Tibial nerve (tissue), 4 donors: ENCODE measurements around the gene MEIOB. TPM values are rescaled to one million over a fixed set of nuclear protein-coding genes. Genes with fewer than 3 reads are reported as not detected.

Experiments
- DNase-seq, 2 donors: peaks; one replicate each; pipeline ENCODE4 v3.0.0-alpha.2; 2019; ENCODE audit warnings: low spot score in 2 of 2
- H3K27ac ChIP-seq, 4 donors: fragments of 200-600 bp; sonication (generic) in 3 of 4; one replicate each; pipeline ENCODE4 v1.5.1; 2017 to 2019; ENCODE audit warnings: mild to moderate bottlenecking in 1 of 4
- H3K27me3 ChIP-seq, 2 donors: fragments of 200-600 bp; sonication (generic) in 1 of 2; one replicate each; pipeline versions ENCODE4 v1.5.1 to v1.6.0; 2017 to 2019
- H3K36me3 ChIP-seq, 3 donors: fragments of 200-600 bp; sonication (generic); one replicate each; pipeline ENCODE4 v1.5.1; 2018 to 2019
- H3K4me1 ChIP-seq, 4 donors: fragments of 200-600 bp; sonication (generic) in 3 of 4; one replicate each; pipeline ENCODE4 v1.5.1; 2017 to 2019
- H3K4me3 ChIP-seq, 4 donors: fragments of 200-600 bp; sonication (generic) in 3 of 4; one replicate each; pipeline ENCODE4 v1.5.1; 2017 to 2019; ENCODE audit warnings: mild to moderate bottlenecking in 1 of 4, moderate library complexity in 1 of 4
- H3K9me3 ChIP-seq, 4 donors: fragments of 200-600 bp; sonication (generic) in 3 of 4; one replicate each; pipeline ENCODE4 v1.5.1; 2017 to 2019
- CTCF ChIP-seq, 5 experiments: fragments of 200-600 bp in 3 of 5; fragments of 450-650 bp in 2 of 5; sonication (generic) in 3 of 5; IDR thresholded peaks; one replicate each; pipeline ENCODE4 v1.5.1; 2016 to 2019; ENCODE audit warnings: antibody characterized with exemption in 5 of 5, mild to moderate bottlenecking in 3 of 5, moderate library complexity in 2 of 5
- EP300 ChIP-seq, 2 donors: sonication (generic); formaldehyde crosslinking; IDR thresholded peaks; one replicate each; pipeline ENCODE4 v1.6.1; 2017; ENCODE audit warnings: antibody characterized with exemption in 2 of 2, mild to moderate bottlenecking in 1 of 2
- POLR2A ChIP-seq, 2 donors: fragments of 450-650 bp; IDR thresholded peaks; one replicate each; pipeline ENCODE4 v1.6.1; 2017; ENCODE audit warnings: antibody characterized with exemption in 2 of 2, mild to moderate bottlenecking in 2 of 2, moderate library complexity in 2 of 2
- WGBS, 2 donors: methylation state at CpG; one replicate each; pipeline ENCODE4 v1.1.5; 2018; 5-methylcytosine and 5-hydroxymethylcytosine counted together
- total RNA-seq, 4 donors: library from RNA; depleted of rRNA; stranded (reverse); fragments of >200 nt; gene quantifications; one replicate each; pipeline ENCODE4 v1.1.0, GENCODE V29; 2016

MEIOB gene
- total RNA-seq, 4 donors from 2014 or later = not detected

- 37 to 58% methylated on average over 9 of the region's 9 CpGs for WGBS, 2 donors
- Histone ChIP-seq H3K4me1 (peaks cover 0 to 45% (median 20%) of the 10 kb centered on the region in 4 donors), H3K36me3 (peaks cover 0 to 43% (median 15%) of the 10 kb centered on the region in 3 donors), H3K27me3 (no peaks in the 10 kb centered on the region), H3K4me3 (no peak overlapping the region), H3K9me3 (no peaks in the 10 kb centered on the region), H3K27ac (no peak overlapping the region)
- no peak for DNase-seq
- TF ChIP-seq CTCF (IDR thresholded peaks at IDR 0.05) (no peak), EP300 (IDR thresholded peaks at IDR 0.05) (no peak), POLR2A (IDR thresholded peaks at IDR 0.05) (no peak)
These were observed 48.1 kb downstream of the MEIOB start for GRCh38 chr16:1823821-1824220.

- H3K27ac ChIP-seq = no peak overlapping the region
- H3K36me3 ChIP-seq = peaks cover 0 to 52% (median 15%) of the 10 kb centered on the region in 3 donors
- no peak for DNase-seq
- WGBS, 2 donors = 91% methylated on average over 15 to 16 of the region's 16 CpGs
- H3K9me3 ChIP-seq = no peaks in the 10 kb centered on the region
- H3K27me3 ChIP-seq = no peaks in the 10 kb centered on the region
- H3K4me1 ChIP-seq = peaks cover 0 to 35% (median 14%) of the 10 kb centered on the region in 4 donors
- H3K4me3 ChIP-seq = no peak overlapping the region
- no peak for TF ChIP-seq CTCF (IDR thresholded peaks at IDR 0.05)
- no peak for TF ChIP-seq EP300 (IDR thresholded peaks at IDR 0.05)
- no peak for TF ChIP-seq POLR2A (IDR thresholded peaks at IDR 0.05)
These were observed 49.2 kb downstream of the MEIOB start for GRCh38 chr16:1822801-1823200.

- H3K36me3 ChIP-seq = peaks cover 0 to 59% (median 15%) of the 10 kb centered on the region in 3 donors
- no peak for DNase-seq
- peaks cover 0 to 31% (median 10%) of the 10 kb centered on the region in 4 donors for H3K4me1 ChIP-seq
- no peak overlapping the region for H3K27ac ChIP-seq
- no peak overlapping the region for H3K4me3 ChIP-seq
- TF ChIP-seq POLR2A (IDR thresholded peaks at IDR 0.05) (no peak), EP300 (IDR thresholded peaks at IDR 0.05) (no peak), CTCF (IDR thresholded peaks at IDR 0.05) (no peak)
- no peaks in the 10 kb centered on the region for H3K9me3 ChIP-seq
- no peaks in the 10 kb centered on the region for H3K27me3 ChIP-seq
- WGBS, 2 donors = 93 to 94% methylated on average over 21 to 22 of the region's 24 CpGs
These were observed 49.9 kb downstream of the MEIOB start for GRCh38 chr16:1821861-1822611.

GRCh38 chr16:1820946-1821290 is 51.0 kb downstream of the MEIOB start:
- Histone ChIP-seq H3K27ac (no peak overlapping the region), H3K4me1 (peaks cover 0 to 30% (median 10%) of the 10 kb centered on the region in 4 donors), H3K36me3 (peaks cover 0 to 71% (median 23%) of the 10 kb centered on the region in 3 donors), H3K27me3 (no peaks in the 10 kb centered on the region), H3K4me3 (no peak overlapping the region), H3K9me3 (no peaks in the 10 kb centered on the region)
- 88 to 93% methylated on average over 7 to 11 of the region's 12 CpGs for WGBS, 2 donors
- TF ChIP-seq CTCF (IDR thresholded peaks at IDR 0.05) (no peak), POLR2A (IDR thresholded peaks at IDR 0.05) (no peak), EP300 (IDR thresholded peaks at IDR 0.05) (no peak)
- no peak for DNase-seq

- peaks cover 0 to 77% (median 23%) of the 10 kb centered on the region in 3 donors for H3K36me3 ChIP-seq
- TF ChIP-seq EP300 (IDR thresholded peaks at IDR 0.05) (no peak), CTCF (IDR thresholded peaks at IDR 0.05) (no peak), POLR2A (IDR thresholded peaks at IDR 0.05) (no peak)
- 92 to 93% methylated on average over 16 to 25 of the region's 25 CpGs for WGBS, 2 donors
- H3K4me3 ChIP-seq = no peak overlapping the region
- H3K4me1 ChIP-seq = peaks cover 0 to 28% (median 8%) of the 10 kb centered on the region in 4 donors
- H3K27me3 ChIP-seq = no peaks in the 10 kb centered on the region
- no peak for DNase-seq
- H3K9me3 ChIP-seq = no peaks in the 10 kb centered on the region
- no peak overlapping the region for H3K27ac ChIP-seq
These were observed 51.6 kb downstream of the MEIOB start for GRCh38 chr16:1820096-1820945.
